Keratinocyte (primary cell): ENCODE results near the gene SI. TPM values are rescaled to one million over a fixed set of nuclear protein-coding genes. Genes with fewer than 3 reads are reported as not detected.

ENCODE experiments used
- DNase-seq: peaks from one replicate; pipeline ENCODE4 v3.0.0-alpha.2; 2011; ENCODE audit warnings: low read depth, missing footprints, low spot score
- FAIRE-seq: peaks from 2 replicates; lab custom pipeline; 2011; peaks lifted over from hg19 to GRCh38; lab: Jason Lieb, UNC
- H2AFZ ChIP-seq: 2 replicates; pipeline ENCODE4 v1.6.0; 2012; ENCODE audit warnings: low read length, control low read depth, inconsistent platforms; ENCODE audit not compliant: control insufficient read depth
- H3K27ac ChIP-seq: 2 replicates; pipeline ENCODE4 v1.5.1; 2011; ENCODE audit warnings: low read length; ENCODE audit not compliant: control insufficient read depth, insufficient read depth
- H3K27me3 ChIP-seq: 3 replicates; pipeline ENCODE4 v1.6.0; 2011; ENCODE audit warnings: low read length; ENCODE audit not compliant: control insufficient read depth, insufficient read depth; ENCODE audit errors: extremely low read depth
- H3K36me3 ChIP-seq, 2 experiments: 2 replicates in 1 of 2; 3 replicates in 1 of 2; pipeline ENCODE4 v1.5.1; 2011; ENCODE audit warnings: low read length in 2 of 2, mild to moderate bottlenecking in 1 of 2; ENCODE audit not compliant: control insufficient read depth in 2 of 2, insufficient read depth in 2 of 2; ENCODE audit errors: extremely low read depth in 1 of 2
- H3K4me1 ChIP-seq: 3 replicates; pipeline ENCODE4 v1.5.1; 2011; ENCODE audit warnings: low read length; ENCODE audit not compliant: control insufficient read depth, insufficient read depth; ENCODE audit errors: extremely low read depth
- H3K4me2 ChIP-seq: 3 replicates; pipeline ENCODE4 v1.6.0; 2011; ENCODE audit warnings: low read depth, low read length; ENCODE audit not compliant: control insufficient read depth, insufficient read depth; ENCODE audit errors: extremely low read depth
- H3K4me3 ChIP-seq, 3 experiments: fragments of 200-600 bp in 1 of 3; sonication (generic) in 1 of 3; 2 replicates in 2 of 3; 3 replicates in 1 of 3; pipeline ENCODE4 v1.5.1; 2011 to 2016; ENCODE audit warnings: low read length in 3 of 3, mild to moderate bottlenecking in 3 of 3, control low read depth in 2 of 3, inconsistent platforms in 1 of 3, low read depth in 1 of 3, mixed read lengths in 1 of 3, mixed run types in 1 of 3, moderate library complexity in 1 of 3; ENCODE audit not compliant: control insufficient read depth in 2 of 3, insufficient read depth in 2 of 3; ENCODE audit errors: extremely low read depth in 1 of 3
- H3K79me2 ChIP-seq: 2 replicates; pipeline ENCODE4 v1.6.0; 2012; ENCODE audit warnings: low read length; ENCODE audit not compliant: control insufficient read depth, insufficient read depth
- H3K9ac ChIP-seq: 3 replicates; pipeline ENCODE4 v1.6.0; 2011; ENCODE audit warnings: low read length; ENCODE audit not compliant: control insufficient read depth, insufficient read depth; ENCODE audit errors: extremely low read depth
- H3K9me1 ChIP-seq: 3 replicates; pipeline ENCODE4 v1.6.0; 2011; ENCODE audit warnings: low read length; ENCODE audit not compliant: control insufficient read depth, insufficient read depth; ENCODE audit errors: extremely low read depth
- H3K9me3 ChIP-seq: 2 replicates; pipeline ENCODE4 v1.5.1; 2012; ENCODE audit warnings: low read depth, low read length; ENCODE audit not compliant: control insufficient read depth
- H4K20me1 ChIP-seq: 3 replicates; pipeline ENCODE4 v1.6.0; 2011; ENCODE audit warnings: low read length; ENCODE audit not compliant: control insufficient read depth, insufficient read depth; ENCODE audit errors: extremely low read depth
- CTCF ChIP-seq, 3 experiments: IDR thresholded peaks in 1 of 3; conservative IDR thresholded peaks in 1 of 3; optimal IDR thresholded peaks in 1 of 3; 2 replicates in 2 of 3; 3 replicates in 1 of 3; pipeline versions ENCODE3 to v1.5.1; 2011; ENCODE audit warnings: low read length in 3 of 3, mild to moderate bottlenecking in 3 of 3, moderate library complexity in 2 of 3, control low read depth in 1 of 3, inconsistent platforms in 1 of 3; ENCODE audit not compliant: insufficient read depth in 2 of 3; ENCODE audit errors: extremely low read depth in 1 of 3
- EZH2 ChIP-seq: IDR thresholded peaks from one replicate; pipeline ENCODE4 v1.6.1; 2012; ENCODE audit warnings: inconsistent platforms, mild to moderate bottlenecking, low read length, moderate library complexity
- dilution Hi-C: fragments of 300-500 bp; cut with MboI; formaldehyde crosslinking; loops from one replicate; pipeline ENCODE4 v1.7.0; 2020; ENCODE audit warnings: low sequenced_read_pairs; ENCODE audit not compliant: extremely low pct_ligation_motif_present
- polyA plus RNA-seq, 5 experiments: library from polyadenylated mRNA; depleted of rRNA in 3 of 5; stranded (reverse) in 3 of 5; stranded (forward) in 1 of 5; unstranded in 1 of 5; fragments of >200 nt; gene quantifications; 1 replicate in 1 of 5; 2 replicates in 3 of 5; 3 replicates in 1 of 5; pipeline versions ENCODE4 v1.2.1 to v1.2.3, GENCODE V29; 2011 to 2012; ENCODE audit warnings: missing spikeins in 2 of 5, low read depth in 1 of 5, low replicate concordance in 1 of 5

The SI gene
- polyA plus RNA-seq, 1 donor (not counting 4 experiments of a cell fraction or from before 2014, with no cell fraction given) = not detected

GRCh38 chr3:165075695-165076094 is 2.6 kb downstream of the SI start:
- H3K9ac ChIP-seq = no peak overlapping the region
- DNase-seq = no peak
- H3K79me2 ChIP-seq = no peaks in the 10 kb centered on the region
- no peak overlapping the region for H3K4me2 ChIP-seq
- FAIRE-seq = no peak
- no peaks in the 10 kb centered on the region for H3K27me3 ChIP-seq
- no peak overlapping the region for H2AFZ ChIP-seq
- TF ChIP-seq CTCF (optimal IDR thresholded peaks at IDR 0.05 in 1 of 3, IDR thresholded peaks at IDR 0.05 in 1 of 3, conservative IDR thresholded peaks at IDR 0.05 in 1 of 3; ENCODE audit: extremely low read depth in 1 of 3, insufficient read depth in 2 of 3, low read length in 3 of 3) = no peak
- no peak for TF ChIP-seq EZH2
- H3K4me1 ChIP-seq = no peaks in the 10 kb centered on the region
- H4K20me1 ChIP-seq = no peaks in the 10 kb centered on the region
- no peaks in the 10 kb centered on the region for H3K36me3 ChIP-seq
- H3K9me3 ChIP-seq = no peaks in the 10 kb centered on the region
- H3K27ac ChIP-seq = no peak overlapping the region
- dilution Hi-C loops = no loop called here
- H3K4me3 ChIP-seq = no peak overlapping the region
- no peaks in the 10 kb centered on the region for H3K9me1 ChIP-seq

- FAIRE-seq (no peak), DNase-seq (no peak)
- Histone ChIP-seq H3K9me3 (no peaks in the 10 kb centered on the region), H3K27ac (no peak overlapping the region), H3K4me2 (no peak overlapping the region), H3K4me1 (no peaks in the 10 kb centered on the region), H3K4me3 (no peak overlapping the region), H3K27me3 (no peaks in the 10 kb centered on the region), H2AFZ (no peak overlapping the region), H3K36me3 (no peaks in the 10 kb centered on the region), H3K9me1 (no peaks in the 10 kb centered on the region), H3K79me2 (no peaks in the 10 kb centered on the region), H4K20me1 (no peaks in the 10 kb centered on the region), H3K9ac (no peak overlapping the region)
- dilution Hi-C loops = no loop called here
- no peak for TF ChIP-seq EZH2
- TF ChIP-seq CTCF (optimal IDR thresholded peaks at IDR 0.05 in 1 of 3, IDR thresholded peaks at IDR 0.05 in 1 of 3, conservative IDR thresholded peaks at IDR 0.05 in 1 of 3; ENCODE audit: extremely low read depth in 1 of 3, insufficient read depth in 2 of 3, low read length in 3 of 3) = no peak
Observed at GRCh38 chr3:165070682-165071081, 7.6 kb downstream of the SI start.
